Ovary (tissue), 9 donors: Measurements from ENCODE around the gene SRGAP3. TPM values are rescaled to one million over a fixed set of nuclear protein-coding genes. Genes with fewer than 3 reads are reported as not detected.
A peak's percentile ranks its signal among the peaks of the same experiment; 100 is the strongest.

ENCODE experiments used
- DNase-seq, 5 donors: peaks; one replicate each; pipeline ENCODE4 v3.0.0-alpha.2; 2019 to 2020
- H3K27ac ChIP-seq, 2 donors: fragments of 200-600 bp; one replicate each; pipeline versions ENCODE4 v1.5.1 to v1.8.0; 2019 to 2022
- H3K27me3 ChIP-seq: fragments of 200-600 bp; one replicate; pipeline ENCODE4 v1.8.0; 2022
- H3K36me3 ChIP-seq: fragments of 200-600 bp; sonication (generic); one replicate; pipeline ENCODE4 v1.5.1; 2019
- H3K4me1 ChIP-seq: one replicate; pipeline ENCODE4 v1.8.1; 2013; ENCODE audit warnings: mild to moderate bottlenecking, moderate library complexity; ENCODE audit not compliant: insufficient read depth
- H3K4me3 ChIP-seq: fragments of 200-600 bp; sonication (generic); one replicate; pipeline ENCODE4 v1.5.1; 2017
- H3K9me3 ChIP-seq, 2 donors: fragments of 200-600 bp in 1 of 2; sonication (generic) in 1 of 2; one replicate each; pipeline versions ENCODE4 v1.5.1 to v1.8.1; 2013 to 2019; ENCODE audit warnings: mild to moderate bottlenecking in 1 of 2, moderate library complexity in 1 of 2
- CTCF ChIP-seq, 3 donors: fragments of 450-650 bp in 2 of 3; fragments of 200-600 bp in 1 of 3; IDR thresholded peaks; one replicate each; pipeline versions ENCODE4 v1.5.1 to v1.8.0; 2016 to 2022; ENCODE audit warnings: antibody characterized with exemption in 3 of 3, mild to moderate bottlenecking in 1 of 3
- EP300 ChIP-seq: sonication (generic); formaldehyde crosslinking; IDR thresholded peaks from one replicate; pipeline ENCODE4 v1.6.1; 2017; ENCODE audit warnings: antibody characterized with exemption
- POLR2A ChIP-seq: fragments of 450-650 bp; IDR thresholded peaks from one replicate; pipeline ENCODE4 v1.6.1; 2017; ENCODE audit warnings: antibody characterized with exemption, mild to moderate bottlenecking, moderate library complexity
- WGBS, 3 donors: extraction: QIAGEN DNeasy Blood & Tissue Kit in 1 of 3; methylation state at CpG; one replicate each; pipeline versions ENCODE4 v1.1.5 to v1.1.7; 2013 to 2017; 5-methylcytosine and 5-hydroxymethylcytosine counted together
- intact Hi-C, 4 donors: fragments of 100-400 bp; cut with DNase I; formaldehyde crosslinking; loops; one replicate each; pipeline versions ENCODE4 v1.11.0 to v1.15.1; 2022 to 2023
- polyA plus RNA-seq, 2 donors: library from polyadenylated mRNA; stranded (reverse); fragments of 200-250 nt in 1 of 2; fragments of 350-450 nt in 1 of 2; fragmentation: Illumina TruSeq in 1 of 2; extraction: RNeasy Lipid Tissue Mini Kit (QIAGEN cat#74804) in 1 of 2; gene quantifications; one replicate each; pipeline ENCODE4 v1.2.3, GENCODE V29; 2013 to 2014
- total RNA-seq, 7 donors: library from RNA; depleted of rRNA in 2 of 7; stranded (reverse); fragments of >200 nt in 2 of 7; fragmentation: NEBNext Ultra II Directional in 3 of 7; extraction: Animal tissue kit (Norgen Biotek cat#: 25700) in 3 of 7; gene quantifications; one replicate each; pipeline versions ENCODE4 v1.1.0 to v1.2.4, GENCODE V29; 2016 to 2023
- donor health status: DM: no; HTN: no; CAD: no; lungs with moderate emphysema.
- donor health status: DM: no; HTN: no; CAD: no.
- donor health status: Bipolar disorder and iron deficiency.
- donor health status: DM: yes; HTN: yes; CAD: no.
- donor health status: DM: no; HTN: no; CAD: no.
- donor health status: DM: yes; HTN: yes; CAD: no.

The SRGAP3 gene
- total and polyA plus RNA-seq, 9 donors = 2.1 to 36.8 (median 13.1) TPM

- 87 to 90% (median 88%) methylated on average over 1 of the region's 1 CpG for WGBS, 3 donors
- Histone ChIP-seq H3K27ac (no peak overlapping the region), H3K4me1 (no peaks in the 10 kb centered on the region), H3K9me3 (no peaks in the 10 kb centered on the region), H3K4me3 (no peak overlapping the region), H3K27me3 (no peaks in the 10 kb centered on the region), H3K36me3 (no peaks in the 10 kb centered on the region)
- DNase-seq = no peak
- no peak for TF ChIP-seq POLR2A
- TF ChIP-seq EP300 = no peak
- TF ChIP-seq CTCF (IDR thresholded peaks at IDR 0.05) = no peak
- intact Hi-C loops = no loop called here
Measured at GRCh38 chr3:9156604-9157003, 92.8 kb downstream of the SRGAP3 start.

GRCh38 chr3:9155028-9155427 lies 94.4 kb downstream of the SRGAP3 start:
- 59 to 73% (median 67%) methylated on average over 4 of the region's 4 CpGs for WGBS, 3 donors
- H3K9me3 ChIP-seq = no peaks in the 10 kb centered on the region
- TF ChIP-seq POLR2A (no peak), EP300 (no peak), CTCF (IDR thresholded peaks at IDR 0.05) (no peak)
- no peaks in the 10 kb centered on the region for H3K36me3 ChIP-seq
- intact Hi-C loops = no loop called here
- DNase-seq = no peak
- no peaks in the 10 kb centered on the region for H3K4me1 ChIP-seq
- H3K4me3 ChIP-seq = no peak overlapping the region
- H3K27me3 ChIP-seq = no peaks in the 10 kb centered on the region
- no peak overlapping the region for H3K27ac ChIP-seq

DNA sequence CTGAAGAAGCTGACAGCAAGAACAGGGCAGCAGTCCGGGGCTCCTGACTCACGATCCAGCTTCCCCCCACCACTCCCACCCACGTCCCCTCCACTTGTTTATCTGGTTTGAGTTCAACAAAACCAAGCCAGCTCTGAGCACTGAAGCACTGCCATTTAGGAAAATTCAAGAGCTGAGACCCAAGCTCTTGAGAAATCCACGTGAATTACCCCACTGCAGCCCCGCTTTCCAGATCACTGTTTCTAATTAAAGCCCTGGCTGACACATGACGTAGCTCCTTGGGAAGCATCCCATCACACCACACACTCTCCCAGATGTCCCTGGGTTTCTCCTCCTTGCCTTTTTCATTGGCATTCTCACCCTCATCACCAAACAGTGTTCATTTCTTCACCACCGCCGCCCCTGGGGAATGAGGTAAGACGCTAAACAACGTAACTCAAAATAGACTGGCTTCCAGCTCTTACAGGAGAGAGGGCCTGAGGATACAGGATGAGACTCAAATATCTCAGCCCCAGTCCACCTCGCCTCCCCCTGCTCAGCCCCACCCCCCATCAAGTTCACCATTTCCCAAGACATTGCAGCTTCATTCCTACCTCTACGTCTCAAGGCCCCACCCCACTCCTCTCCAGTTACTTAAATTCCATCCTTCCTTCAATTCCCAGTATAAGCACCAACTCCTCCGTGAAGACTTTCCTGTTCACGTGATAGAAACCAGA lies 95.4 kb downstream of the SRGAP3 start:
- 57 to 62% (median 60%) methylated on average over 14 of the region's 14 CpGs for WGBS, 3 donors
- Histone ChIP-seq H3K4me3 (no peak overlapping the region), H3K27me3 (no peaks in the 10 kb centered on the region), H3K27ac (no peak overlapping the region), H3K36me3 (no peaks in the 10 kb centered on the region), H3K9me3 (no peaks in the 10 kb centered on the region), H3K4me1 (no peaks in the 10 kb centered on the region)
- peak in 3 of 5 donors; percentile 32 to 65 (median 38) for DNase-seq
- intact Hi-C loops = no loop called here
- no peak for TF ChIP-seq CTCF (IDR thresholded peaks at IDR 0.05)
- TF ChIP-seq EP300 = no peak
- no peak for TF ChIP-seq POLR2A

- WGBS, 3 donors = 74 to 82% (median 75%) methylated on average over 8 of the region's 8 CpGs
- no peak overlapping the region for H3K27ac ChIP-seq
- no peak for TF ChIP-seq EP300
- no peak for TF ChIP-seq CTCF (IDR thresholded peaks at IDR 0.05)
- TF ChIP-seq POLR2A = no peak
Measured at GRCh38 chr3:9151240-9151639, 98.2 kb downstream of the SRGAP3 start.

More at GRCh38 chr3:9151240-9151639, 98.2 kb downstream of the SRGAP3 start:
- Histone ChIP-seq H3K4me1 (peaks cover 3% of the 10 kb centered on the region), H3K4me3 (no peak overlapping the region), H3K9me3 (no peaks in the 10 kb centered on the region), H3K27me3 (no peaks in the 10 kb centered on the region), H3K36me3 (no peaks in the 10 kb centered on the region)
- intact Hi-C loops = no loop called here
- no peak for DNase-seq
